GM10847 (cell line): ENCODE results near the gene FOXK1.

ENCODE experiments used
- POLR2A ChIP-seq: IDR thresholded peaks from 2 replicates; pipeline ENCODE4 v1.6.1; 2011; ENCODE audit not compliant: insufficient read length; ENCODE audit errors: extremely low read depth

Gene FOXK1

DNA sequence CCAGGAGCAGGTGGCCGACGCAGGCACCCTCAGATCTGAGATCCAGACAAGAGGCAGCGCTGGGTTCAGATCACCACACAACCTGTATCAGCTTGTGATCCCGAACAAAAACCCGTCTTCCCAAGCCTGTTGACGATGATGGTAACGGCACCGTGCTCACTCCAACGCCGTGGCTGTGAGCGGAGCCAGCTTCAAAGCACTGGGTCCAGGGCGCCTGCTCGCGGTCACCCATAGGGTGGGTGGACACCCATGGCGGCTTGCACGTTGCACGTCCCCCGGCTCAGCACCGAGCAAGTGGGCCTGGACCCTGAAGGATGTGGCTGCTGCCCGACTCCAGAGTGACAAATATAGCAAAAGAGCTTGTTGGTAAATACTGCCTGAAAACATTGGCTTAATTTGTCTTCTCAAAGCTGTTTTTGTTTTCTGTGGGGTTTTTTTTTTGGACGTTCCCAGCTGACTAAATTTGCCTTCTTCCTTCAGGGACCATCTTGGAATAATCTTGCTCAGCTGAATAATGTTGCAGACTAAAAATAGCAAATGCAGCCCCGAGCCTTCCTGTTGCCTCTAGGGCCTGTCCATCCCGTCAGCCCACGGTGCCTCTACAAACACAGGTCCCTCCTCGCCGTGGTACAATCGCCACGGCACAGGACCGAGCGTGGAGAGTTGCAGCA is 41.0 kb downstream of the FOXK1 start:
- TF ChIP-seq POLR2A, result no peak

DNA sequence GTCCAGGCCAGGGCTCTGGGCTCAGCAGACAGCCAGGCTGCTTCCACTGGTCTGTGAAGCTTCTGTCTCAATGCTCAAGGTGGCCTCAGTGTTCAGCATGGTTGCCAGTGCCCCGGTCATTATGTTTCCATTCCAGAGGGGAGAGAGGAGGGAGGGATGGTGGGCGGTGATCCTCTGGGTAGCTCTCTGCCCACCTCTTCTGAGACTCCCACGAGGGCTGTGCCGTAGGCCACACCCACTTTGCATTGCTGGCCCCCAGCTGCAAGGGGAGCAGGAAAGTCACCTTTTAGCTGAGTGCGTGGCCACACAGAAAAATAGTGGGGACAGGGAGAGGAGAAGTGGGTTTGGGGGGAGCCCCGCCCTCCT is 42.5 kb downstream of the FOXK1 start:
- no peak for TF ChIP-seq POLR2A

DNA sequence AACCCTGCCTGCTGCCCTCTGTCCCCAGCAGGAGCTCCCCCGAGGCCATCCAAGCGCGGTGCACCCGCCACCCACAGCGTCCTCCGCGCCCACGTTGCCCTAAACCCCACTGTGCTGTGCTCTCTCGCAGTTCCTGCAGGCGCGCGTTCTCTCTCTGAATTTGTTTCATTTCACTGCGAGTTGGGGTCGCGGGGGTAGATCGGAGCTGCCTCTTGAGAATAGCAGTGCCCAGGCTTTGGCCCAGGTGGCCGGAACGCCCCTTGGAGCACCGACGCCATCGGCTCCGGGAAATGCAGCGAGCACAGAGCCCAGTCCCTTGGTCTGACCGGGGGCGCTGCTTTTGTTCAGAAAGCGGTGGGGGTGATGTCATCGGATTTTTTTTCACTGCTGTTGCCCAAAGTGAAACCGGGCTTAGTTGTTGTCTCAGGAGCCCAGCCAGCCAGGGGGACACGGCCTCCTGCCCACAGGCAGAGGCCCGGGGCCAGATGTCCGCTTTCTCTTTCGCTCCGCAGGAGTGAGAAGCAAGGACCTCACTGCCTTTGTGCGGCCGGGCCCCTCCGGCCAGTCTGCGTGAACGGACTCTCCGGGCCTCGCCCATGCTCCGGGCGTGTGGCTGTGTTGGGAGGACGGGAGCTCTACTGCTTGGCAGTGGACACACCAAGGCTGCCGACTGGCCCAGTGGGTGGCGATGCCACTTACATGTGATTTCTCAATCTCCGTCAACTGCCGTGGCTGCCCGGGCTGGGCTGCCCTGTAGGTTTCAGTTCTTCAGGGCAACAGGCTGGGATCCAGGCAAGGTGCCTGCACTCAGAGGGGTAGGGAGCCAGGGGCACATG is 43.1 kb downstream of the FOXK1 start:
- TF ChIP-seq POLR2A, result no peak

DNA sequence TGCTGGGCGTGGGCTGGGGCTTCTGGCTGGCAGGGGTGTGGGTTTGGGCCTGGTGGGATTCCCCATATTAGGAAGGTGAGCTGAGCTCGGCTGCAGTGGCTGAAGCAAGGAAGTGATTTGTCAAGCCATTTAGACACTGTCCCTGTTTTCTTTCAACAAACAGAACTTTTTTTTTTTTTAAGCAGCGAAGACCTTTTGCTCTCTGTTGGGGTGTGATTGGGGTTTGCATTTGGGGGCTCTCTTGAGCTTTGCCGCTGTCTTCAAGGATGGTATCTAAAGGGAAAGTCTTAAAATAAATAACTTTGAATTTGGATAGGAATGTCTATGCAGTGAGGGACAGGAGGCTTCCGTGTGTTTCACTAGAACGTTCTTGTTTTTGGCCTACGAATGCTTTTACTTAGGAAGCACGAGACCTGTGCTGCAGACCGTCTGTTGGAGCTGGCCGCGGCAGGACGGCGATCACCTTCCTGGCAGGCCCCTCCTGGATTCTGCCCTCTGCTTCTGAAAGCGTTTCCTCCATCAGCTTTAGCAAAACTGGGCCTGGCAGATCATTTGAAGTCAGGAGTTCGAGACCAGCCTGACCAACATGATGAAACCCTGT is 43.9 kb downstream of the FOXK1 start:
- no peak for TF ChIP-seq POLR2A

DNA sequence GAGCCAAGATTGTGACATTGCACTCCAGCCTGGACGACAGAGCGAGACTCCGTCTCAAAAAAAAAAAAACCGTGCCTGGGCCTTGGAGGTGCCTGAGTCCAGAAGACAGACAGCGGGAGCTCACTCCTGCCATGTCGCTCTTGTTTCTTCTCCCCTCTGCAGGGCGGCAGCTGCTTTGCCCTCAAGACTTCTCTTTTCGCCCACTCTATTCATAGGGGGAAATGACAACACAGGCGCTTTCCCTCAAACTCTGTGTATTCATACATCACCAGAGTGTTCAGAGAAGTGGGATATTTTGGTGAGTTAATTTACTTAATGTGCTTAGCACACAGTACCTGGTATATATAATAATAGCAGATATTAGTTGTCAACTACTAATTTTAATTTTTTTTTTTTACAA is 44.5 kb downstream of the FOXK1 start:
- TF ChIP-seq POLR2A, result no peak

DNA sequence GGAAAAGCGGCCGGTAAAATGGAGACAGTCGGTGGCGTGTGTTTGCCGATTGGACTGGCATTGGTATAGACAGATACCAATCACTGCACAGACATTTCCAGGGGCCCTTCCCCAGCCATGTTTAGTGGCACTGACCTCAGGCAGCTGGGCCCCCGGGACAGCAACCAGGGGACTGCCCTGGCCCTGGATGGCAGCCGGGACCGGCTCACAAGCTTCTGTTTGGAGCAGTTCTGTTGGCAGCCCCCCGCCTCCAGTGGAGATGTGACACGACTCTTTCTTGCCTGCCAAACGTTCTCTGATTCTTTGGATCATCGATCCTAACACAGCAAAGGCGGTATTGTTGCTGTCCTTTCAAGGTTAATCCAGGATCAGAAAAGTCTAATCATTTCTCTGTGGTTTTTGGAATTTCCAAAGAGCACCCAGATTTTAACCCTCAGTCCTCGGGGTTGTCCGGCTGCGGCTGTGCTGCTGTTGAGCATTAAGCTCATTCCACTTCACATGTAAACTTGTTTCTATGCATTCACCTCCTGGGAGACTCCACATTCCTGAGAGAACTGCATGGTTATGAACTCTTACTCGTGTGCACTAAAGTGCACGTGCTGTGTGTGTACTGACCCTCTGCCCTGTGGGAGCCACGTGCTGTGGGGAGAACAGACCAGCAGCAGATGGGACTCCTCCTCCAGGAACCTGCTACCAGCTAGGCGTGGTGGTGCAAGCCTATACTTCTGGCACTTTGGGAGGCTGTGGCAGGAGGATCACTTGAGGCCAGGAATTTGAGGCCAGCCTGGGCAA is 46.0 kb downstream of the FOXK1 start:
- TF ChIP-seq POLR2A, result no peak

DNA sequence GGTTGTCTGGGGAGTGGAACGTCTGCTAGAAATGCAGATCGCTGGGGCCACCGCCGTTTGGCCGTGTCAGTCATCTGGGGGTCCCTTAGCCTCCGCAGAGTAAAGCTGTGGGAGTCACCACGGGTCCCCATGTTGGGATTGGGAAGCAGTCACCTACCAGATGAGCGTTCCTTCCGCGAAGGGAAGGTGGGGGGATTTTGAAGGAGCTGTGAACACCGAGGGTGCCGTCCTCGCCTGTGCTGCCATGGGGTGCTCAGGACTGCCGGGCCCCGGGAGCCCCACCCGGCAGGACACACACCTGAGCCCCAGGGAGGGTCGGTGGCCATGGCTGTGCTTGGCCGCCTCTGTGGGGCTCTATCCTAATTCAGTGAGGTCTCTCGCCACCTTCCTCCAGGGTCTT is 47.2 kb downstream of the FOXK1 start:
- no peak for TF ChIP-seq POLR2A

DNA sequence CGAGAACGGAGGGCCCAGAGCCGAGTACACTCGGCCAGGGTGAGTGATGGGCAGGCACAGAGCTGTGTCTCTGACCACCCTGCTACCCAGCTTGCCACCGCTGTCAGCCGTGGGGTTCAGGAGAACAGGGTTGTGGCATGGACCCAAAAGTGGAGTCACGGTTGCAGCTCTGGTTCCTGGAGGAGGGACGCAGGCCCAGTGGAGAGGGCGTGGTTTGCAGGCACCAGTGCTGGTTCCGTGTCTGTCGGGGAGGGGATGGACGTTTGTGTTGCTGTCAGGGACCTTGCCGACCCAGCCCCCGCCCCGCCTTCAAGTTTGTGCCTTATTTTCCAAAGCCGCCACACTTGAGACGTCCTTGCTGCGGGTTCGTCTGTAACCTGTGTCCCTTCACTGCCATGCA is 48.2 kb downstream of the FOXK1 start:
- no peak for TF ChIP-seq POLR2A

DNA sequence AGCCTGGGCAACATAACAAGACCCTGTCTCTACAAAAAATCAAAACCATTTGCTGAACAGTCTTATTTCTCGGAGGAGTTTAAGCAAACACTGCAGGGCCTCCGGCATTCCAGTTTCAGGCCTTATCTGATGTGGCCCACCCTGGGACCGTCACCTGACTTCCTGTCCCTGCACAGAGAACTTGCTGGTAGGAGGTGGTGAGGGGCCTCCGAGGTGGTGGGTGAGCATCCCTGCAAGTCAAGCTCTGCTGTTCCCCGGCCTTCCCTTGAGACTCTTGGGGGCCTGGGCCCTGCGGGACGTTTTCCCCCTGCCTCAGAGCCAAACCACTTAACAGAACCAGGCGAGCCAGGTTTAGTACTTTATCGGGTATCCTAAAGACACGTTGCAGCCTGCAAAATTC is 48.9 kb downstream of the FOXK1 start:
- TF ChIP-seq POLR2A, result no peak

DNA sequence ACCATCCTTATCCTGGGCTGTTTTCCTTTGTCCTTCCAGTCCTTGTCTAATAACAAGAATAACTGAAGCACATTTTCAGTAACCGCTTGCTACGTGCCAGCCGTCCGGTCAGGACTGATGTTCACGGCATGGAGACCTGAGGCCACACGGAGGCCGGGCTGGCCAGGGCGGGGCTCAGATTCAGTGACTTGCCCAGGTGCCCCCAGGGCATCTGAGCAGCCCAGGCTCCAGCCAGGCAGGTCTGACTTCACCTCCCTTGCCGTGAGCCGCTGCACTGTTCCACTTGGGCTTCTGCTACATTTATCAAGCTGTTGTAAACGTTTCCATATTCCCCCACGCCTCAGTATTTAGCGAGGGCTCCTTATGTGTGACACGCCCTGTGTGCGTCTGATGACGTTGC is 49.7 kb downstream of the FOXK1 start:
- no peak for TF ChIP-seq POLR2A

DNA sequence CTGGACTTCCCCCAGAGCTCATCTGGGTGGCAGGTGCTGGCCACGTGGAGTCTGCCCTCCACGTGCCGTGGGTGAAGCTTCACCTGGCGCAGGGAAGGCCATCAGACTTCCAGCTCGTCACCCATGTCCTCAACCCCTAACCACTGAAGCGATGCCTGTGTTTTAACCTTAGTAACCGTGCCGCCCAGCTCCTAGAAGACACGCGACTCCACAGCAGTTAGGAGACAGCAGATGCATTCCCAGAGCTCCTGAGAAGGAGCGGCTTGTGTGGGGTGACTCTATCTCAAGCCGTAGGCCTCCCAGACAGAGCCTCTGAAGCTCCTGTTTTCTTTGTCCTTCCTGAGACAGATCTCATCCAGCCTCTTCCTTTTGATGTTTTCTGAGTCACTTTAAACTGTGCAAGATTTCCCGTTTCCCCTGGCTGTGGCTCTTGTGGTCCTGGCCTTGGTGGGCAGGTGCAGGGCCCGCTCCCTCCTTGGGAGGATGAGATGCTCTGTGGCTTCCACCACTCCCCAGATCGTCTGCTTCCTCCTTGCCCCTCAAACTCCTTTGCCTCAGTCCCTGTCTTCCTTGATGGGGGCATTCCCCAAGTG is 51.9 kb downstream of the FOXK1 start:
- no peak for TF ChIP-seq POLR2A

DNA sequence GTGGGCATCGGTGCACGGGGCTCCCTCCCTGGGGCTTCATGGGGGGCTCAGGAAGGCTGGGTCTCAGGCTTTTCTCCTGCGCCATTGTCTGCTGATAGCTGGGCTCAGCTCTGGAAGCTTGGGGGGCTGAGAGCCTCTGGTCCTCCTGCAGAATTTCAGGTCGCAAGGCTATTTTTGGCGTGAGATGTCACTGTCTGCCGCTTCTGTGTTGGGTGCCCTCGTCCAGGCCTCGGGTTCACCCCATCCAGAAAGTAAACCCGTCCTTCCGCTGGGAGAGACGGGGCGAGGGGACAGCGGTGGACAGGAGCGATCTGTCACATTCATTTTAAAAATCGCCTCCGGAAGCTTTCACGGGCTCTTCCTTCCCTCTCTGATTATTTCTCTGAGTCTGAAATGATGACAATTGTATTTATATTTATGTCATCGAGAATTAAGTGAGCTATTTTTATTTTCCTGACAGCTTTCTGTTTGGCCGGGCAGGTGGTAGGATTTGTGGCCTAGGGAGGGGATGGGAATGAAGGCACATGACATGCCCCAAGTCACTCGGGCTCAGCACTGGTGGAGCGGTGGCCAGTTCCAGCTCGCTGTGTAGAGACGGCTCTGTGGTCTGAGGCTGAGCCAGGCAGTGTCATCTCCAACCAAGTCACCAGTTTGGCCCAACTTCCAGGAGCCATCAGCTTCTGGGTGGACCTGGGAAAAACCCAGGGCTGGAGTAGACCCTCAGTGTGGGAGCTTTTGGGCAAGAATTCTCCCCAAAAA is 52.7 kb downstream of the FOXK1 start:
- no peak for TF ChIP-seq POLR2A

DNA sequence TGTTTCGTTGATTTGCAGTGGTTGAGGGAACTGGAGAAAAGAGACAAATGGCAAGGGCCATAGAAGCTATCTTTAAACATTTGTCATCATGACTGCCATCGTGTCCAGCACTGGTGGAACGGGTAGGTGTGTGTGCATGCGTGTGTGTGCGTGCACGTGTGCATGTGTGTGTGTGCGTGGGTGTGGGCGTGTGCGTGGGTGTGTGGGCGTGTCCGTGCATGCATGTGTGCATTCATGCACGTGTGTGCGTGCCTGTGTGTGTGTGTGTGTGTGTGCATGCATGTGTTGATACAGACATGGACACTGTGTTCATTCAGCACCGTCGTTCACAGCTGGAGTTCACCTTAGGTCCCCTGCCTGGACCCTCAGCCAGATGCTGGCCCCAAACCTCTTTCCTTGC is 55.2 kb downstream of the FOXK1 start:
- TF ChIP-seq POLR2A, result no peak

DNA sequence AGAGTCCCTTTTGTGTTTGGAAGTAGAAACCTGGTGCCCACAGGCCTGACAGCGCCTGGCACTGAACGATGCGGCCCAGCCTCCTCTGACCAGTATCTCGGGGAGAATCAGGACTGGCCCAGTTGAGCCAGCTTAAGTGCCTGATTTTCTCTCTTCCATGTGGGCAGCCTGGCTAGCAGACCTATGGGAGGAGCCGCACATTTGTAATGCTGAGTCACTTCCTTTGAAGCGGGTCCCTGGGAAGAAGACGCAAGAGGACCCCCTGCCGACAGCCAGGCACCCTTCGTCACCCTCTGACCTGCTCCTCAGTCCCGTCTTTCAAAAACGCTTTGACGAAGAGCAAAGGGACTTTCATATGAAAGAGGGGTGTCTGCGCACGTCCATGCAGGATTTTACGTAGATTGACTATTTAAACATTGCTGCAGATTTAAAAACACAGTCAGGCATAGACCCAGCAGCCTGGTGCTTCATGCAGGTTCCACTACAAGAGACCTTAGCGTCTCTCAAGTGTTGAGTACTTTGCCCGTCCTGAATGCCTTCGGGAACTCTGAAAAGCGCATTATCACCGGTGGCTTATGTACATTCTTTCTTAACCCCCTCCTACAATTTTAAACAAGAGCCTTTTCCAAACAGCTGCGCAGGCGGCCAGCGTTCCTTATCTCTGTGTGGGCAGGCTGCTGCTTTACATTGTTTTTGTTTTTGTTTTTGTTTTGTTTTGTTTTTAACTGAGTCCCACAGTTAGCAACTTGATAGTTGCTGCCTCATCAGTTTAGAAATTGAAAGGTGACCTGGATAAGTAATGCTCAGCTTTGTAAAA is 56.8 kb downstream of the FOXK1 start:
- no peak for TF ChIP-seq POLR2A
